ENCODE measurements around the gene ERC2. TPM values are rescaled to one million over a fixed set of nuclear protein-coding genes. Genes with fewer than 3 reads are reported as not detected.

The ERC2 gene
- total and polyA plus RNA-seq, 2 donors (not counting 3 experiments of a cell fraction or from before 2014, with no cell fraction given): 5.6 to 15.5 TPM

GRCh38 chr3:55630280-55630920 is 837.9 kb downstream of the ERC2 start:
- H3K4me2 ChIP-seq (ENCODE audit: insufficient read depth, low read length): no peak overlapping the region
- no peak overlapping the region for H3K27ac ChIP-seq (ENCODE audit: insufficient read depth, low read depth, low read length)
- no peaks in the 10 kb centered on the region for H3K9me1 ChIP-seq (replicated peaks; ENCODE audit: control insufficient read depth, extremely low read depth, insufficient read depth, low read length)
- no peaks in the 10 kb centered on the region for H4K20me1 ChIP-seq (replicated peaks; ENCODE audit: control insufficient read depth, extremely low read depth, insufficient read depth, low read length)
- POLR2A ChIA-PET: no interaction called here
- H3K79me2 ChIP-seq (ENCODE audit: control insufficient read depth, insufficient read depth, low read length): no peaks in the 10 kb centered on the region
- TF ChIP-seq POLR2A (IDR thresholded peaks at IDR 0.05; ENCODE audit: low read depth, low read length) (no peak), MAX (IDR thresholded peaks at IDR 0.05; ENCODE audit: insufficient read depth, insufficient read length) (no peak), JUN (IDR thresholded peaks at IDR 0.05; ENCODE audit: borderline replicate concordance, insufficient read depth, insufficient read length, low read depth) (no peak), FOS (IDR thresholded peaks at IDR 0.05; ENCODE audit: borderline replicate concordance, insufficient read depth, low read length) (no peak), EZH2 (IDR thresholded peaks at IDR 0.05; ENCODE audit: borderline replicate concordance, low read depth, low read length, severe bottlenecking) (no peak), CTCF (IDR thresholded peaks at IDR 0.05; ENCODE audit: extremely low read depth in 1 of 2, insufficient read depth in 1 of 2, low read depth in 1 of 2, low read length in 2 of 2) (no peak), MYC (IDR thresholded peaks at IDR 0.05; ENCODE audit: low read depth, low read length) (no peak), POLR2AphosphoS5 (IDR thresholded peaks at IDR 0.05; ENCODE audit: insufficient read depth, low read depth, low read length) (no peak), GATA2 (IDR thresholded peaks at IDR 0.05; ENCODE audit: insufficient read depth, insufficient read length, low read depth, low read length) (no peak)
- dilution Hi-C loops (cut with MboI; ENCODE audit: extremely low pct_ligation_motif_present, low sequenced_read_pairs): no loop called here
- no peaks in the 10 kb centered on the region for H3K27me3 ChIP-seq (ENCODE audit: control insufficient read depth in 2 of 2, insufficient read depth in 2 of 2, low read length in 2 of 2)
- no peak overlapping the region for H3K4me3 ChIP-seq (replicated peaks in 1 of 3; ENCODE audit: insufficient read depth in 1 of 3, low read depth in 1 of 3, low read length in 3 of 3)
- DNase-seq (ENCODE audit: low read depth, low spot score) (no peak), FAIRE-seq (no peak)
- no peaks in the 10 kb centered on the region for H3K4me1 ChIP-seq (ENCODE audit: control insufficient read depth, extremely low read depth, insufficient read depth, low read length)
- H3K9me3 ChIP-seq (replicated peaks; ENCODE audit: control insufficient read depth, insufficient read depth, low read length): no peaks in the 10 kb centered on the region
- no peaks in the 10 kb centered on the region for H3K36me3 ChIP-seq (ENCODE audit: control insufficient read depth in 2 of 2, extremely low read depth in 1 of 2, insufficient read depth in 2 of 2, low read length in 2 of 2)
- no TSS peak for BruUV-seq (replicated peaks)
- intact Hi-C loops (cut with micrococcal nuclease): no loop called here
- no peak overlapping the region for H2AFZ ChIP-seq (ENCODE audit: low read depth, low read length)
- H3K9ac ChIP-seq (replicated peaks; ENCODE audit: extremely low read depth, insufficient read depth, low read length): no peak overlapping the region
- CTCF ChIA-PET: interaction anchor here (1.0 to 1.6 kb wide), 3 partner anchors 13 to 621 kb away, joined by 3 to 4 read pairs (median 3); no protein-coding TSS in a partner anchor
